Effector memory CD8-positive, alpha-beta T cell (primary cell): ENCODE measurements around the gene AFG1L.

Source experiments
- ATAC-seq: fragments of 150-1000 bp; cut with Tn5 transposase; replicated peaks from 2 replicates; pipeline ENCODE4 v1.10.0; 2021; ENCODE audit warnings: mild to moderate bottlenecking, moderate library complexity
- DNase-seq, 3 experiments: peaks; one replicate each; pipeline ENCODE4 v3.0.0; 2021
- H3K27ac Mint-ChIP-seq, 2 donors: one replicate each; pipeline ENCODE4 v1.8.0; 2022; ENCODE audit warnings: mild to moderate bottlenecking in 2 of 2, mixed read lengths in 2 of 2, moderate library complexity in 2 of 2
- H3K27me3 Mint-ChIP-seq, 2 donors: one replicate each; pipeline ENCODE4 v1.8.0; 2022; ENCODE audit warnings: mixed read lengths in 2 of 2
- H3K36me3 Mint-ChIP-seq: one replicate; pipeline ENCODE4 v1.8.0; 2022; ENCODE audit warnings: mild to moderate bottlenecking, moderate library complexity, mixed read lengths; ENCODE audit not compliant: insufficient read depth
- H3K4me1 Mint-ChIP-seq, 2 donors: one replicate each; pipeline ENCODE4 v1.8.0; 2022; ENCODE audit warnings: low read depth in 2 of 2, mixed read lengths in 2 of 2
- H3K4me3 Mint-ChIP-seq, 2 donors: one replicate each; pipeline ENCODE4 v1.8.0; 2022; ENCODE audit warnings: mild to moderate bottlenecking in 2 of 2, mixed read lengths in 2 of 2, moderate library complexity in 2 of 2
- H3K9me3 Mint-ChIP-seq, 2 donors: one replicate each; pipeline ENCODE4 v1.8.0; 2022; ENCODE audit warnings: mixed read lengths in 2 of 2

AFG1L gene

DNA sequence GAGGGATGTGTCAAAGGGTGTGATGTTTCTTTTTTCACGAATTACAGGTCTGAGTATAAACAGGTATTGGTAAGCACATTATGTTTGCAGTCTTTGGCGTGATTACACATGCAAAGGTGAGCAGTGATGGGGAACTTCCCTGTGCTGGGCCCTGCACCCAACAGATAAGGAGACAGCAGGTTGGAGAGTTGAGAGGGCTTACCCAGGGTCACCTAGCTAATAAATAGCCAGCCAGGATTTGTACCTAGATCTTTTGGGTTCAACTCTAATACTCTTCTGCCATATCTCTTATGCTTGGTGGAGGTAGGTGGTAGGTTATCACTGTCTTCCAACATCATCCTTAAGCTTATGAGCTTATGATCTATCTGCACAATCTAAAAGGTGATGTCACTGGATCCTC lies 46.5 kb downstream of the AFG1L start:
- no peaks in the 10 kb centered on the region for H3K27me3 Mint-ChIP-seq
- no peak for DNase-seq
- H3K4me1 Mint-ChIP-seq, result no peaks in the 10 kb centered on the region
- no peak for ATAC-seq
- peaks cover 2% of the 10 kb centered on the region for H3K36me3 Mint-ChIP-seq
- H3K27ac Mint-ChIP-seq, result no peak overlapping the region
- H3K9me3 Mint-ChIP-seq, result no peaks in the 10 kb centered on the region
- no peak overlapping the region for H3K4me3 Mint-ChIP-seq

DNA sequence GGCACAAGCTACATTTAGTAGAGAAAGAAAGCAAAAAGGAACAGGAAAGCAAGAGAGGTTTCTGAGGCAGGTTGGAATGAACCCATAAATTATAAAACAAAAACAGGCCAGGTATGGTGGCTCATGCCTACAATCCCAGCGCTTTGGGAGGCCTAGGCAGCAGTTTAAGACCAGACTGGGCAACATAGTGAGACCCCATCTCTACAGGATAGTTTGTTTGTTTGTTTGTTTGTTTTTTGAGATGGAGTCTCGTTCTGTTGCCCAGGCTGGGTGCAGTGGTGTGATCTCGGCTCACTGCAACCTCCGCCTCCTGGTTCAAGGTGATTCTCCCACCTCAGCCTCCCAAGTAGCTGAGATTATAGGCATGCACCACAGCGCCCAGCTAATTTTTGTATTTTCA lies 49.0 kb downstream of the AFG1L start:
- Mint-ChIP-seq H3K36me3 (no peaks in the 10 kb centered on the region), H3K27ac (no peak overlapping the region), H3K4me1 (peaks cover 0 to 3% of the 10 kb centered on the region in 2 donors), H3K4me3 (no peak overlapping the region), H3K27me3 (no peaks in the 10 kb centered on the region), H3K9me3 (peaks cover 0 to 1% of the 10 kb centered on the region in 2 donors)
- no peak for DNase-seq
- ATAC-seq, result no peak

DNA sequence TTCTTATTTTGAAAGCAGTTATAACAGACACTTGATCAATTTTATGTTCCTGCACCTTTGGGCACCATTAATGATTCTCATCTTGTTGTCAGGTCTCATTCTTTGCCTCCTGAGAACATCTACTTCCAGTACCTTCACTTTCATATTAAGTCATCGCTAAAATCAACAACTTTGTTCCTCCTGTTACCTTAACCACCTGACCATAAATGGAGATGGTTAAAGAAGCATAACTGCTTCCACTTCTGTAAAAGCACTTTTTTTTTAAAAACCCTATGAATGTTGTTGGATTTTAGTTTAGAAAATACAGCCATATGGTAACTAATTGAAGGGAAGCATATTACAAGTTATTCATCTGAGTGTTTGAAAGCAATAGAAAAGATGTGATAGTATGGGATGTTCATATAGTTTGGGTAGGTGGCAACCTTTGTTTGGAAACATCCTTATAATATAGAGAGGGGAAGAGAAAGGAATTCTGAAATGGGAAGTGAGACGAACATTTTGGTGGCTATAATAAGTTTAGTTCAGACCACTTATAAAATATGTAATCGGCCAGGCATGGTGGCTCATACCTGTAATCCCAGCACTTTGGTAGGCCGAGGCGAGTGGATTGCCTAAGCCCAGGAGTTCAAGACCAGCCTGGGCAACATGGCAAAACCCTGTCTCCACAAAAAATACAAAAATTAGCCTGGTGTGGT lies 53.9 kb downstream of the AFG1L start:
- Mint-ChIP-seq H3K36me3 (peaks cover 3% of the 10 kb centered on the region), H3K4me1 (peaks cover 0 to 4% of the 10 kb centered on the region in 2 donors), H3K4me3 (no peak overlapping the region), H3K9me3 (peaks cover 0 to 1% of the 10 kb centered on the region in 2 donors), H3K27me3 (no peaks in the 10 kb centered on the region), H3K27ac (no peak overlapping the region)
- no peak for DNase-seq
- ATAC-seq, result no peak

DNA sequence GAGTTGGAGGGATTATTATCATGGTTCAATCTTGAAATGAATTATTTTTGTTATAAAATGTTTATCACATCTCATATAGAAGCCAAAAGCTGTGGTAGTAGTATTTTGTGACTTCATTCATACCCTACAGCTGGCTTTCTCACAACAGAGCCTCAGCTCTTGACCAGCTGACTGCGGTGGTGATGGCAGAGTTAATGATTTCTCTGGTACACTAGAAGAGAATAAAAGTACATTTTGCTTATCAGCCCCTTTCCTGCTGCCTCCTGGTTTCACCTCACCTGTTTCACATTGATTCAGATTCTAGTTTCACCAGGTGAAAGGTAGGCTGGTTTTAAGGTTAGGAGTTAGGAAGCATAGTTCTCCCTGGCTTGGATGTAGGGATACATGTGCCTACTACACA lies 55.7 kb downstream of the AFG1L start:
- ATAC-seq (no peak), DNase-seq (no peak)
- H3K4me3 Mint-ChIP-seq, result no peak overlapping the region
- no peaks in the 10 kb centered on the region for H3K27me3 Mint-ChIP-seq
- H3K36me3 Mint-ChIP-seq, result peaks cover 3% of the 10 kb centered on the region
- H3K9me3 Mint-ChIP-seq, result peaks cover 0 to 1% of the 10 kb centered on the region in 2 donors
- H3K27ac Mint-ChIP-seq, result no peak overlapping the region
- peaks cover 0 to 4% of the 10 kb centered on the region in 2 donors for H3K4me1 Mint-ChIP-seq

DNA sequence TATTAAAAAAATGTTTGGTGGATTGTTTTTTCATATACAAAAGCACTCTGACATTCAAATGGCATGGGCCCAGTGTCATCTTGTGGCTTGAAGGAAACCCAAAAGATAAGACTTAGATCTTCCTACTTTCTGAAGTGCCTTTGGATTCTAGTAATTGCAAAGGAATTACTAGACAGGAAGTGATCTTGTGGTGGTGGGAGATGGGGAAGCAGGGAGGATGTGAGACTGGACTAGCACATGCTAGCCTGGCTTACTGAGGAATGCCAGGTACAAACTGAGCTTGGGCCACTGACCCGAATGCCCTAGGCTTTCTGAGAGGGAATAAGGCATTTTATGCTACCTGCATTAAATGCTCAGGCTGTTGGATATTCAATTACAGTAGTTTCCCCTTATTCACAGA lies 59.0 kb downstream of the AFG1L start:
- Mint-ChIP-seq H3K4me3 (no peak overlapping the region), H3K4me1 (peaks cover 0 to 2% of the 10 kb centered on the region in 2 donors), H3K9me3 (no peaks in the 10 kb centered on the region), H3K36me3 (peaks cover 3% of the 10 kb centered on the region), H3K27me3 (no peaks in the 10 kb centered on the region), H3K27ac (no peak overlapping the region)
- DNase-seq (no peak), ATAC-seq (no peak)

DNA sequence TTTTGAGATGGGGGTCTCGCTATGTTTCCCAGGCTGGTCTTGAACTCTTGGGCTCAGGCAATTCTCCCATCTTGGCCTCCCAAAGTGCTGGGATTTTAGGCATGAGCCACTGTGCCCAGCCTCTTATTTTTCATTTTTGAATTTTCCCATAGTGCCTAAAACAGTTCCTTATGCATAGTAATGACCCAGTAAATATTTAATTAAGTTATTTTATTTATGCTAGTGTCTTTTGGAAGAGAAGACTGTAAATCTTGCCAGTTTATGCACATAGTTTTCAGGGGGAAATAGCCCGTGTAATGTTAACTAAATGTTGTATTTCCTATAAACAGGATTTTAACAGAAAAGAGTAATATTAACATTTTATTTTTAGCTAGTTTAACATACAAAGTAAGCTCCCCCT lies 60.3 kb downstream of the AFG1L start:
- H3K9me3 Mint-ChIP-seq, result no peaks in the 10 kb centered on the region
- no peak for ATAC-seq
- H3K27ac Mint-ChIP-seq, result no peak overlapping the region
- DNase-seq, result no peak
- H3K4me1 Mint-ChIP-seq, result no peaks in the 10 kb centered on the region
- no peak overlapping the region for H3K4me3 Mint-ChIP-seq
- H3K27me3 Mint-ChIP-seq, result no peaks in the 10 kb centered on the region
- peaks cover 3% of the 10 kb centered on the region for H3K36me3 Mint-ChIP-seq

DNA sequence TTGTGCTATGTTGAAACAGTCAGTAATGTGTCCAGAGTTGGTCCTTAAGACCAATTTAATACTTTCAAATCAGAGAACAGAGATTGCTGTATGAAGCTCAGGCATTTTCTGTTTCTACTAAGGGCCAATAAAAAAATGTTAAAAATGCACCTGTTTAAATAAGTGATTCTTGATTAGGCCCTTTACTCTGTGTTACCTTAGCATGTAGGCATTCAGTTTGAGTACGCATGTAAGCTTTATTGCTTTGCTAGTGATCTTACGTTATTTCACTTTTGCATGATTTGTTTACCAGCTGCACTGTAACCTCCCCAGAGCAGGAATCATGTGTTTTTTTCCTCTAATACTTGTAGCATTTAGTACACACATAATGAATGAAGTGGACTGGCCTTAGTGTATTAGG lies 61.0 kb downstream of the AFG1L start:
- DNase-seq, result no peak
- Mint-ChIP-seq H3K4me3 (no peak overlapping the region), H3K27ac (no peak overlapping the region), H3K27me3 (no peaks in the 10 kb centered on the region), H3K36me3 (peaks cover 1% of the 10 kb centered on the region), H3K4me1 (no peaks in the 10 kb centered on the region), H3K9me3 (no peaks in the 10 kb centered on the region)
- no peak for ATAC-seq

DNA sequence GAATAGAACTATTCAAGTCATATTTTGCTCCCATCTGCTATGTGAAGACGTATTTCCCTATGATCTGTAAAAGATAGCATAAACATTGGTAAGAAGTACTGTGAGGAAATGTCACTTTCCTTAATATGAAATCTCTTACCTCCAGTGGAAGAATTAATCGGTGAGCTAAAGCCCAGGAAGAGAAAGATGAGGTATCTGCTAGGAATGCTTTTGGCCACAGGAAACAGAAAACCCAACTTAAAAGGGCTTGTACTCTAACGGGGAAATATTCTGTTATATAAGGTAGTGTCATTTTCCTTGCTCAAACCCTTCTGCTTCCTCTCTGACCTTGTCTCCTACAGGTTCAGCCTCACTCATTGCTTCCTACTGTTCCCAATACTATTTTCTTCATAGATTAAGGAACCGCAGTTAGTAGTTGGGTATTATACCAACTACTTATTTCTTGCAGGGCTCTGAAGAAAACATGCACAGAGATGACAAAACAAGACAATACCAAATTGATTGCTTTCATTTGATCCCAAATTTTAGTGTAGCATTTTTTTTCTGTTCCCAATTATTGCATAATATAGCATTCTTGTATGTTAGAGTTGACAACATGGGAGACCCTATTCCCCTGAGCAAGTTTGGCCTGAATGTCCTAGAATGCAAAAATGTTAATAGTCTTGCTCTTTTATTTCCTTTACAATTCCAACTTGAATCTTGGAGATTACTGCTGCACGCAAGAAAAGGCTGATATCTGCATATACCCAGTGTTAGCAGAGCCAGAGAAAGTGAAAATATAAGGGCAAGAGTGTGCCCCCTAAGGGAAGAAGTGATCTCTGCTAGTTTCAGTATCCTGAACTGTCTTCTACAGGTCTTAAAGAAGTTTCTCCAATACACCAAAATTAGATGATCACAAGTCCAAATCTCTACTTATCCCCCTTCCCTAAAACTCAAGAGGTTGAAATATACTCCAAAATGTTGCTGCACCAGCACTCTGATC lies 65.3 kb downstream of the AFG1L start:
- H3K27ac Mint-ChIP-seq, result no peak overlapping the region
- no peak for DNase-seq
- no peaks in the 10 kb centered on the region for H3K27me3 Mint-ChIP-seq
- no peak overlapping the region for H3K4me3 Mint-ChIP-seq
- H3K36me3 Mint-ChIP-seq, result no peaks in the 10 kb centered on the region
- ATAC-seq, result no peak
- no peaks in the 10 kb centered on the region for H3K4me1 Mint-ChIP-seq
- no peaks in the 10 kb centered on the region for H3K9me3 Mint-ChIP-seq

DNA sequence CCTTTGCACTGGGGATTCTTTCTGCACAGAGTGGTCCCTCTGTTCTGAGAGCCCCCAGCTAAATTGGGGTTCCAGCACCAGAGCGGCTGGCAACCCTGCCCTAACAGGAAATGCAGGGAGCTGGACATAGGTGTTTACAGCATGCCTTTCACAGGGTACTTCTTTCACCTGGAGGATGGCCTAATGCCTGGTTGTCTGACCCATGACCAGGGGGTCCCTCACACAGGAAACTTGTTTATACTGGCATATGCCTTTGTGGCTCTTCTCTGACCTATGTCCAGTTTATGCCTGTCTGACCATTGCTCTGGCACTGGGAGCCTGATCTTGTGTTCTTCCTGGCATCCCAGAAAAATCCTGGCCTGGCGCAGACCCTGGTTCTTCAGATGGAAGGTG lies 66.1 kb downstream of the AFG1L start:
- no peak for ATAC-seq

DNA sequence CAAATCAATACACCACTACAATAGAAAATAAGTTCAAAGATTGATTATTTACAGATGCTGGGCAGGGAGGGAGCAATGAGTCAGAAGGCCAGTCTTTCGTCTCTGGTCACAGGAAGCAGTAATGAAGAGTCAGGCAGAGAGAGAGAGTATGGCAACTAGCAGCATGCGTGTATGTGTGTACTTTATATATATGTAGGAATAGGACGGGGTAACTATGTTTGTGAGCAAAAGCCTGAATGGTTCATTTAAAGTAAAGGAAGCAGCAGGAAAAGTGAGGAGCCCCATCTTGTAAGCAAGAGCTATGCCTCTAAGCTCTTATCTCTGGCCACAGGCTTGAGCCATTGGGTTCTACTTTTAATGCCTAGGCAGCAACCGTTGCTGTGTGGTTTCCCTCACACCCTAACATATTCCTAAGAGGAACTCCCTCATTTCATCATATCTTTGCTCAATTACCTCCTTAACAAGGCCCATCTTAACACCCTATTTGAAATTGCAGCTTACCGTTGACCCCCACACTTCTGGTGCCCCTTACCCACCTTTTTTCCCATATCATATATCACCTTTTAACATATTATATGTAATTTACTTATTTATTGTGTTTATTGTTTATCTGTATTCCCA lies 66.6 kb downstream of the AFG1L start:
- H3K27ac Mint-ChIP-seq, result no peak overlapping the region
- no peaks in the 10 kb centered on the region for H3K9me3 Mint-ChIP-seq
- H3K27me3 Mint-ChIP-seq, result no peaks in the 10 kb centered on the region
- ATAC-seq (no peak), DNase-seq (no peak)
- no peaks in the 10 kb centered on the region for H3K36me3 Mint-ChIP-seq
- H3K4me1 Mint-ChIP-seq, result no peaks in the 10 kb centered on the region
- no peak overlapping the region for H3K4me3 Mint-ChIP-seq

More for the DNA sequence above, 66.1 kb downstream of the AFG1L start:
- H3K27ac Mint-ChIP-seq, result no peak overlapping the region
- H3K9me3 Mint-ChIP-seq, result no peaks in the 10 kb centered on the region
- no peaks in the 10 kb centered on the region for H3K27me3 Mint-ChIP-seq
- H3K36me3 Mint-ChIP-seq, result no peaks in the 10 kb centered on the region
- H3K4me1 Mint-ChIP-seq, result no peaks in the 10 kb centered on the region
- H3K4me3 Mint-ChIP-seq, result no peak overlapping the region
- no peak for DNase-seq

DNA sequence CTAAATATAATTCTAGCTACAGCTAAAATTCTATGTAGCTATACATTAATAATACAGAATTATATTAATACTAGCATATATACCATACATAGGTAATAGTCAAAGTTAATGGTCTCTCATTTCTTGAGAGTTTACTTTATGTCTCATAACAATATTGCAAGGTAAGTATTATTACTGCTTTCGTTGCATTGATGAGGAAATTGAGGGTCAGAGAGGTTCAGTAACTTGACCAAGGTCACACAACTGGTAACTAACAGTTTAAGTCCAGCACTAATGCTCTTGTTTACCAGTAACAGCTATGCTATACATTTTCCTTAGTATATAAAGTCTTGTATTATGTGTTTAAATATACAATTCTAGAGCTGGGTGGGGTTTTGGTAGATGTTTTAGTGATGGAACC lies 67.6 kb downstream of the AFG1L start:
- Mint-ChIP-seq H3K9me3 (no peaks in the 10 kb centered on the region), H3K27ac (no peak overlapping the region), H3K36me3 (no peaks in the 10 kb centered on the region), H3K4me1 (no peaks in the 10 kb centered on the region), H3K4me3 (no peak overlapping the region), H3K27me3 (no peaks in the 10 kb centered on the region)
- DNase-seq (no peak), ATAC-seq (no peak)

DNA sequence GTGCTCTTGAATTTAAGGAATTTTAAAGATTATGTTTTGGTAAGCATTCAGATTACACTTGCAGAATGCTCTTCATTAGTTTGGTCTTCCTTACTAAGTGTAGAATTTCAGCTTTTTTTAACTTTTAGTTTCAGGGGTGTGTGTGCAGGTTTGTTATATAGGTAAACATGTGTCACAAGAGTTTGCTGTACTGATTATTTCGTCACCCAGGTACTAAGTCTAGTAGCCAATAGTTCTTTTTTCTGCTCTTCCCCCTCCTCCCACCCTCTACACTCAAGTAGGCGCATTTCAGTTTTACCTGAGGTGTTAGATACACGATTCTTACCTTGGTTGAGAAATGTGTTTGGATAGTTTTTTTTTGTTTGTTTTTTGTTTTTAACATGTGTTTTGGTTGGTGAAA lies 68.3 kb downstream of the AFG1L start:
- ATAC-seq, result no peak
- Mint-ChIP-seq H3K27ac (no peak overlapping the region), H3K4me1 (no peaks in the 10 kb centered on the region), H3K27me3 (no peaks in the 10 kb centered on the region), H3K4me3 (no peak overlapping the region), H3K36me3 (no peaks in the 10 kb centered on the region), H3K9me3 (no peaks in the 10 kb centered on the region)
- DNase-seq, result no peak

DNA sequence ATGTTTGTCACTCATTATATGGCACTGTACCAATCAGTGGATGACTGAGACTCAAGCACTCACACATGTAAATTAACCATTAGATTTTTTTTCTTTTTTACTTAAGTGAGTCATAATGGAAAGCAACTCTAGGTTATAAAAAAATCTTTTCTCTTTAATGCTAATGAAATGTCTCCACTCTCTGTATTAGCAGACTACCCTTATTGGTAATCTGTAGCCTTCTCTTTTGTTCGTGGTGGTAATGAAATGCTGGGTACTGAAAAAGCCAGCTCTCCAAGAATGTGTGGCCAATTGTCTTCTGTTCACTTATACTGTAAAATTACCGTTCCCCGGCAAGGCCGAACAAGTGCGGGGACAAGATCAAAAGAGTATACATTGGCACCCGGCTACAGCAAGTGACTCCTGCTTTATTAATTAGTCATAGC lies 69.0 kb downstream of the AFG1L start:
- DNase-seq (no peak), ATAC-seq (no peak)
- Mint-ChIP-seq H3K4me1 (no peaks in the 10 kb centered on the region), H3K27ac (no peak overlapping the region), H3K9me3 (no peaks in the 10 kb centered on the region), H3K27me3 (no peaks in the 10 kb centered on the region), H3K36me3 (no peaks in the 10 kb centered on the region), H3K4me3 (no peak overlapping the region)

DNA sequence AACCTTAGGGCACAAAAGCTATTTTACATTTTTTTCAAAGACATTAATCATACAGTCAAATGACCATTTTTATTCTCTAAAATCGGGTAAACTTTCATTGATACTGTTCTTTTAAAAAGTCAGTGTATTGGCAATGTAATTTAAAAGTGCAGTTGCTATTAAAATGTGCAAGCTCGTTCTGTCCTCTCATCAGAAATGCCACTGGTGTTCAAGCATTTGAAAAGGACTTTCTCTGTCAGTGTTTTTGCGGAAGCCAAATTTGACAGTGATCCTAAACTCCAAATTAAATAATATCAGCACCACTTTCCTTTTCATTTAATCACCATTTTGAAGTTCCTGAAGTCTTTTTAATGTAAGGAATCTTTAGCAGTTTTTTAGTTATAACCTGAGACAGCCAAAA lies 69.6 kb downstream of the AFG1L start:
- Mint-ChIP-seq H3K27me3 (no peaks in the 10 kb centered on the region), H3K4me3 (no peak overlapping the region), H3K36me3 (no peaks in the 10 kb centered on the region), H3K4me1 (no peaks in the 10 kb centered on the region), H3K9me3 (no peaks in the 10 kb centered on the region), H3K27ac (no peak overlapping the region)
- ATAC-seq (no peak), DNase-seq (no peak)
